ENCODE measurements around the gene OR51B4.

- TF ChIP-seq CTCF (IDR thresholded peaks at IDR 0.05) (no peak), EP300 (IDR thresholded peaks at IDR 0.05; ENCODE audit: borderline replicate concordance in 1 of 2, low read depth in 1 of 2, low read length in 1 of 2) (no peak), RFX5 (IDR thresholded peaks at IDR 0.05; ENCODE audit: low read length) (no peak), USF2 (IDR thresholded peaks at IDR 0.05; ENCODE audit: borderline replicate concordance, low read depth, low read length) (no peak), YY1 (IDR thresholded peaks at IDR 0.05; ENCODE audit: low read depth) (no peak), POLR2AphosphoS5 (IDR thresholded peaks at IDR 0.05; ENCODE audit: low read depth, low read length) (no peak), FOXJ3 (CRISPR knock-in tag; IDR thresholded peaks at IDR 0.05) (no peak), MAX (IDR thresholded peaks at IDR 0.05; ENCODE audit: low read depth) (no peak)
Observed at GRCh38 chr11:5251746-5252145, 50.0 kb downstream of the OR51B4 start.
